Osteocyte (in vitro differentiated cells): ENCODE data around the gene CPB2. TPM values are rescaled to one million over a fixed set of nuclear protein-coding genes. Genes with fewer than 3 reads are reported as not detected.

Experiments
- DNase-seq: peaks from one replicate; pipeline ENCODE4 v3.0.0; 2021; ENCODE audit warnings: mixed read lengths; ENCODE audit not compliant: unreplicated experiment; ENCODE audit errors: extremely low spot score
- H3K27ac Mint-ChIP-seq: one replicate; pipeline ENCODE4 v1.8.0; 2021; ENCODE audit warnings: mild to moderate bottlenecking, mixed read lengths; ENCODE audit not compliant: unreplicated experiment
- H3K27me3 Mint-ChIP-seq: one replicate; pipeline ENCODE4 v1.8.0; 2021; ENCODE audit warnings: mixed read lengths; ENCODE audit not compliant: unreplicated experiment
- H3K36me3 Mint-ChIP-seq: one replicate; pipeline ENCODE4 v1.8.0; 2021; ENCODE audit warnings: mixed read lengths; ENCODE audit not compliant: unreplicated experiment
- H3K4me1 Mint-ChIP-seq: one replicate; pipeline ENCODE4 v1.8.0; 2021; ENCODE audit warnings: mixed read lengths; ENCODE audit not compliant: unreplicated experiment
- H3K4me3 Mint-ChIP-seq: one replicate; pipeline ENCODE4 v1.8.0; 2021; ENCODE audit warnings: mild to moderate bottlenecking, moderate library complexity, mixed read lengths; ENCODE audit not compliant: unreplicated experiment
- H3K9me3 Mint-ChIP-seq: one replicate; pipeline ENCODE4 v1.8.0; 2021; ENCODE audit warnings: mixed read lengths; ENCODE audit not compliant: unreplicated experiment
- total RNA-seq: library from RNA; stranded (reverse); gene quantifications from 2 replicates; pipeline ENCODE4 v1.2.1, GENCODE V29; 2021
- TF ChIP-seq, protein P1 (sequence below): fragments of 200-600 bp; sonication (generic); IDR thresholded peaks from 2 replicates; pipeline ENCODE4 v1.5.0; 2021; ENCODE audit warnings: antibody characterized with exemption, mild to moderate bottlenecking, moderate library complexity

The CPB2 gene
- total RNA-seq, 1 donor from 2014 or later: not detected

DNA sequence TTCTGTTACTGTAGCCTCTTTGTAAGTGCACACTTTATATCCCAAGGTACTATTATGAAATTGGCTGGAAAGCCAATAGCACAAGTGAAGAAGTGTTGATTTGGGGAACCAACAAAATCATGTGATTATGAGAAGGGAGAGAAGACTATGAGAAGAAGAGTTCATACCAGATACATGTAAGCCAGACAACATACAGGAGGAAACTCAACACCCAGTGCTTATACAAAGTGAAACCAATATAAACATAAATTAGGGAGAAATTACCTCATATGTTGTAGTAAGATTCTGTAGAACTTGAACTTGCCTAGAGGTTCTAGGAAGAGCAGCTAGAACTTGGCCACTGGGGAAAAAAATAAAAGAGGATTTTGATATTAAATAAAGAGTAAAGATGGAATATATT, 17.4 kb downstream of the CPB2 start:
- TF ChIP-seq, protein P1, sequence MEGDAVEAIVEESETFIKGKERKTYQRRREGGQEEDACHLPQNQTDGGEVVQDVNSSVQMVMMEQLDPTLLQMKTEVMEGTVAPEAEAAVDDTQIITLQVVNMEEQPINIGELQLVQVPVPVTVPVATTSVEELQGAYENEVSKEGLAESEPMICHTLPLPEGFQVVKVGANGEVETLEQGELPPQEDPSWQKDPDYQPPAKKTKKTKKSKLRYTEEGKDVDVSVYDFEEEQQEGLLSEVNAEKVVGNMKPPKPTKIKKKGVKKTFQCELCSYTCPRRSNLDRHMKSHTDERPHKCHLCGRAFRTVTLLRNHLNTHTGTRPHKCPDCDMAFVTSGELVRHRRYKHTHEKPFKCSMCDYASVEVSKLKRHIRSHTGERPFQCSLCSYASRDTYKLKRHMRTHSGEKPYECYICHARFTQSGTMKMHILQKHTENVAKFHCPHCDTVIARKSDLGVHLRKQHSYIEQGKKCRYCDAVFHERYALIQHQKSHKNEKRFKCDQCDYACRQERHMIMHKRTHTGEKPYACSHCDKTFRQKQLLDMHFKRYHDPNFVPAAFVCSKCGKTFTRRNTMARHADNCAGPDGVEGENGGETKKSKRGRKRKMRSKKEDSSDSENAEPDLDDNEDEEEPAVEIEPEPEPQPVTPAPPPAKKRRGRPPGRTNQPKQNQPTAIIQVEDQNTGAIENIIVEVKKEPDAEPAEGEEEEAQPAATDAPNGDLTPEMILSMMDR: no peak
- Mint-ChIP-seq H3K27ac (no peak overlapping the region), H3K9me3 (no peaks in the 10 kb centered on the region), H3K4me1 (no peaks in the 10 kb centered on the region), H3K27me3 (peaks cover 34% of the 10 kb centered on the region), H3K4me3 (no peak overlapping the region), H3K36me3 (no peaks in the 10 kb centered on the region)
- DNase-seq: no peak

DNA sequence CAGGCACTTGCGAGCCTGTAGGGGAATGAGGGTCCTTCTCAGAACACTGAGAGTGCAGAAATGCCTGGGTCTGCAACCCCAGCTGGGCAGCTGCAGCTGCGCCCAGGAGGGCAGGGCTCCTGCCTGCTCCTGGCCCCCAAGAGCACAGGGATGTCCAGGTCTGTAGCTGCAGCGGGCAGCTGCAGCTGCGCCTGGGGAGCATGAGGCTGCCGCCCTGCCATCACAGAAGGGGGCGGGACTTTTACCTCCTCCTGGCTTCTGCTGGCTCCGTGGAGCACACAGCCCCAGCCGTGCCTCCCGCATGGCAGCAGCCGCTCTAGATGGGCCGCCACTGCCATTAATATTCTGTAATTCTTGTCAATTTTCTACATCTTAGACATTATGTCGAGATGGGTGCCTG, 17.8 kb downstream of the CPB2 start:
- no peaks in the 10 kb centered on the region for H3K9me3 Mint-ChIP-seq
- no peaks in the 10 kb centered on the region for H3K36me3 Mint-ChIP-seq
- peaks cover 35% of the 10 kb centered on the region for H3K27me3 Mint-ChIP-seq
- TF ChIP-seq, protein P1: no peak
- no peak overlapping the region for H3K4me3 Mint-ChIP-seq
- no peaks in the 10 kb centered on the region for H3K4me1 Mint-ChIP-seq
- no peak overlapping the region for H3K27ac Mint-ChIP-seq
- DNase-seq: no peak

DNA sequence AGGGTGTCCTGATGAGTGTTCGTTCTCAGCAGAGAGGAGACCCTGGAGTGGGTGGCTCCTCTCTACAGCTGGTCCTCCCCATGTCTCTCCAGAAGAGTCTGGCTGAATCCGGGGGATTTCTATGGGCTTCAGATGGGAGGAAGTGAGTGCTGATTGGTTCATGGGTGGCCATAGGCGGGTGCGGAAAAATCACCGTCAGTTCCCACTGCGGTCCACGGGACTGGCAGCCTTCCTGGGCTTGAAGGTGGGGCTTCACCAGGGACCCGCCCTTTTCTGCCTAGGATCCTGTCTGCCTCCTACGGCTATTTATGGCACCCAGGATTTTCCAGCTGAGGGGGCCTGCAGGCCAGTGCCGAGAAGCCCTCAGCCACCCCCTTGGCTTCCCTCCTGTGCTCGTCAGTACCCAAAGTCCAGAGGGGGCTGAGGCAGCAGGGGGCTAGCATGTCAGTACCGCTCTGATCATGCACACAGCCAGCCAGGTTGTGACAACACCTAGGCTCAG, 18.4 kb downstream of the CPB2 start:
- Mint-ChIP-seq H3K4me3 (no peak overlapping the region), H3K4me1 (no peaks in the 10 kb centered on the region), H3K36me3 (no peaks in the 10 kb centered on the region), H3K9me3 (no peaks in the 10 kb centered on the region), H3K27ac (no peak overlapping the region), H3K27me3 (peaks cover 36% of the 10 kb centered on the region)
- TF ChIP-seq, protein P1: no peak
- DNase-seq: no peak

DNA sequence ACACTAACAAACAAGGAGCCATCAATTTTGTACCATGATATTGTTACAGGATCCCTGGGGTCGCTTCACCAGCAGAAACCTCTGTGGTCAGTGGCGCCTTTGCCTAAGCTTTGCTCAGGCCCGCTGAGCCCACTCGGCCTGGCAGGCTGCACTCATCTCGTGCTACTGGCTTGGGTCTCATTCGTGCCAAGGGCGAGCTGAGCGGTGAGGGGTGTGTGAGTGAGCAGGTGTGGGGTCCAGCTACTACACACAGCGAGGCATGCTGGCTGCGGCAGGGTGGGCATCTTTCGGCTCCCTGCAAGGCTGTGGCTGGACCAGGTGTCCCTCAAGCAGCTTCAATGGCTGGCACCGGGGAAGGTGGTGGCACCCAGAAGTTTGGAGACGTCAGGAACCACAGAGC, 19.1 kb downstream of the CPB2 start:
- DNase-seq: no peak
- H3K27ac Mint-ChIP-seq: no peak overlapping the region
- no peaks in the 10 kb centered on the region for H3K4me1 Mint-ChIP-seq

DNA sequence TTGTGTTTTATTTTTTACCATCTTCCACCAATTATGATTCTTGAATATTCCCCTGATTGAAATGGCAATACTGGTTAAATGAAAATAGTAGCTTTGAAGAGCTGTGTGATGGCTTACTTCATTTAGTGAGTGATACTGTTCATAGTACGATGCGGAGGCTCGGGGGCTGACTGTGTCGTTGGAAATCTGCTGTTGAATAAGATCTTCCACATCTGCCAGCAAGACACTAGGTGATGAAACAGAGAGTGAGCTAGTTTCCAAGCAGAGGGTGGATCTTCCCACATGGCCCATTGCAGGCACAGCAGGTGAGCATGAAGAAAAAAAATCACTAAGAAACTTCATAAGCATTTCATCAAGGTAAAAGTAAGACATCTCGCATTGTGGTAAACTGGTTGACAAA, 22.5 kb downstream of the CPB2 start:
- TF ChIP-seq, protein P1: no peak
- H3K4me3 Mint-ChIP-seq: no peak overlapping the region
- H3K36me3 Mint-ChIP-seq: no peaks in the 10 kb centered on the region
- H3K27me3 Mint-ChIP-seq: peaks cover 30% of the 10 kb centered on the region
- H3K4me1 Mint-ChIP-seq: no peaks in the 10 kb centered on the region
- no peak for DNase-seq
- H3K9me3 Mint-ChIP-seq: no peaks in the 10 kb centered on the region
- H3K27ac Mint-ChIP-seq: no peak overlapping the region

More for the DNA sequence above, 19.1 kb downstream of the CPB2 start:
- Mint-ChIP-seq H3K27me3 (peaks cover 29% of the 10 kb centered on the region), H3K4me3 (no peak overlapping the region), H3K36me3 (no peaks in the 10 kb centered on the region), H3K9me3 (no peaks in the 10 kb centered on the region)
- TF ChIP-seq, protein P1: no peak
